Left cardiac atrium (tissue), 4 donors: ENCODE data around the gene CCDC40. TPM values are rescaled to one million over a fixed set of nuclear protein-coding genes. Genes with fewer than 3 reads are reported as not detected.
A peak's percentile ranks its signal among the peaks of the same experiment; 100 is the strongest.
"Not testable (repeated sequence)": the region's sequence is repeated elsewhere in the genome, so short reads cannot be mapped to it uniquely, and the experiment has no call there.

ENCODE experiments used
- ATAC-seq, 2 donors: fragments of 200-7000 bp; cut with Tn5 transposase; one replicate each; pipeline ENCODE4 v1.9.1; 2020; ENCODE audit warnings: mild to moderate bottlenecking in 2 of 2, moderate library complexity in 2 of 2
- DNase-seq: peaks from one replicate; pipeline ENCODE4 v3.0.0-alpha.2; 2020
- intact Hi-C, 2 donors: fragments of 100-400 bp; cut with DNase I; formaldehyde crosslinking; loops; one replicate each; pipeline versions ENCODE4 v1.14.1 to v1.15.1; 2022 to 2023
- total RNA-seq, 2 donors: library from RNA; stranded (reverse); fragmentation: NEBNext Ultra II Directional; extraction: Animal tissue kit (Norgen Biotek cat#: 25700); gene quantifications; one replicate each; pipeline ENCODE4 v1.2.1, GENCODE V29; 2021
- donor health status: DM: no; HTN: yes; CAD: no.
- donor health status: DM: no; HTN: yes; CAD: no; lungs with severe emphysema.
- donor health status: DM: yes; HTN: yes; CAD: no.
- donor health status: Dilated cardiomyopathy.

Gene CCDC40
- total RNA-seq, 2 donors from 2014 or later = 5.9 to 9.8 TPM

GRCh38 chr17:80065478-80066170 lies 29.2 kb downstream of the CCDC40 start:
- ATAC-seq (no peak), DNase-seq (no peak)
- intact Hi-C loops = no loop called here

GRCh38 chr17:80067393-80067986 lies 31.0 kb downstream of the CCDC40 start:
- DNase-seq = no peak
- intact Hi-C loops = no loop called here

DNA sequence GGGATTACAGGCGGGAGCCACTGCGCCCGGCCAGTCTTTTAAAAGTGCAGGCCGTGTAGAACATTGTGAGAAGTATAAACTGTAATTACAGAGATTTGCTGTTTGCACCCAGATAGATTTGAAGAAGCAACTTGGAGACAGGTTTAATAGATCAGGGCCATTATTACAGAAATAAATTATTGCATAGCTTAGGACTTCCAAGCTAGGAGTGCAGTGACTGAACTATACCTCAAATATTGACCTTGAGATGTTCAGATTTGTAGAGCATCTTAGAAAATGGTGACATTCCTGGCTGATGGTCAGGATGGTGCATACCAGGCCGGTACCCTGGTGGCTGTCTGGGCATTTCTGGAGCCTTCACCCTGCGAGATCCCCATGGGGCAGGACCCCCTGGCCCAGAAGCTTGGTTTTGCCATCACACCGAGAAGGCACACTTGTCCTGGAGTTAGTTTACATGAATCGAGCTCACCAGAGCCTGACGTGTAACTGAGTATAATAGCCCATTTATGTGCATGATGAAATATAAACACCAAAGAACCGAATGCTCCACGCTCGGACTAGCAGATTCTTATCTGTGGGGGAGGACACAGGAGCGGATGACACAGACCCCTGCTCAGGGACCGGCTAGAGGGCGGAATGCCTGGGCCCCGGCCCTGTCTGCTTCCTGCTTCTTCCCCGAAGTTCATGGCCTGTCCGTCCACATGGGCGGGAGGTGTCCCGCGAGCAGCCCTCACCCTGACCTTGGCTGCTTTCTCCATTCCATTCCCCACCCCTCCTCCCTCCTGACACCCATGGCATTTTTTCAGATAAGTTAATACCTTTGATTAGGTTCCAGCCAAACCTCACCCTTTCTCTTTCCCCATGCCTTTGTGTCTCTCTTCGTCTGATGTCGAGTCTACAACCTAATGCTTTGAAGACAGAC lies 32.1 kb downstream of the CCDC40 start:
- DNase-seq (peak; percentile 64), ATAC-seq (peak in 1 of 2 donors; percentile 44)
- intact Hi-C loops = no loop called here

More at GRCh38 chr17:80067393-80067986, 31.0 kb downstream of the CCDC40 start:
- no peak for ATAC-seq

DNA sequence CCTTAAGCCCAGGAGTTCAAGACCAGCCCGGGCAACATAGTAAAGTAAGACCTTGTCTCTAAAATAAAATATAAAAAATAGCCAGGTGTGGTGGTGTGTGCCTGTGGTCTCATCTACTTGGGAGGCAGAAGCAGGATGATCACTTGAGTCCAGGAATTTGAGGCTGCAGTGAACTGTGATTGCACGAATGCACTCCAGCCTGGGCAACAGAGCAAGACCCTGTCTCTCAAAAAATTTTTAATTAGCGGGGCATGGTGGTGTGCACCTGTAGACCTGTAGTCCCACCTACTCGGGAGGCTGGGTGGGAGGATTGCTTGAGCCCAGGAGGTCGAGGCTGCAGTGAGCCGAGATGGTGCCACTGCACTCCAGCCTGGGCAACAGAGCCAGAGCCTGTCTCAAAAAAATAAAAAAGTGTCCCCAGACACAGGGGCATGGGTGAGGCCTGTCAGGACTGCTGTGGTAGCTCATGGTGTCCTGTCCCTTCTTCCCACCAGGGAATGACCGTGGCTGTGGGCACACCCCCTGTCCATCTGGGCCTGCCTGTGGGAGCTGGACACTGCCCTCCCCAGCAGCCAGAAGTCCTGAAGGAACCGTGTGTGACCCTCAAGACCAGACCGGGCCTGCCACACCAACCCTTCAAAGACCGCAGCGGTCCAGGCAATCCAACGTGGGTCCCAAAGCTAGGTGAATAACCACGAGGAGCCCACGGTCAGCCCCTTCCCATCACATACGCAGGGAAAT lies 34.1 kb downstream of the CCDC40 start:
- DNase-seq (no peak), ATAC-seq (peak; percentile 24 to 41)
- intact Hi-C loops = no loop called here

GRCh38 chr17:80071116-80071841 lies 34.8 kb downstream of the CCDC40 start:
- ATAC-seq (peak; percentile 68 to 75), DNase-seq (peak; percentile 75)
- intact Hi-C loops = no loop called here

DNA sequence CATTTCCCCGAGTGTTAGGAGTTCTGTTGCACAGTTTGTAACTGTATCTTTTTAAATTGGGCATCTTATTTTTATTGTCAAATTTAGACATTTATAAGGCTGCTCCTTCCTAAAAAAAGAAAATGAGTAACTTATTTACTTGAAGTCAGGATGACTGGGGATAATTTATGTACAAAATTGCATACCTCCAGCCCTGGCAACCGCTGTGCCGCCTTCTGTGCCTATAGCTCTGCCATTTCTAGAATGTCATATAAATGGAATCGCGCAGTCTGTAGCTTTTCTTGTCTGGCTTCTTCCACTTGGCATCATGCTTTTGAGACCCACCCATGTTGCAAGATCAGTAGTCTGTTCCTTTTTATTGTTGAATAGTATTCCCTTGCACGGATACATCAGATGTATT lies 36.0 kb downstream of the CCDC40 start:
- ATAC-seq = no peak
- DNase-seq = no peak
- intact Hi-C loops = no loop called here

DNA sequence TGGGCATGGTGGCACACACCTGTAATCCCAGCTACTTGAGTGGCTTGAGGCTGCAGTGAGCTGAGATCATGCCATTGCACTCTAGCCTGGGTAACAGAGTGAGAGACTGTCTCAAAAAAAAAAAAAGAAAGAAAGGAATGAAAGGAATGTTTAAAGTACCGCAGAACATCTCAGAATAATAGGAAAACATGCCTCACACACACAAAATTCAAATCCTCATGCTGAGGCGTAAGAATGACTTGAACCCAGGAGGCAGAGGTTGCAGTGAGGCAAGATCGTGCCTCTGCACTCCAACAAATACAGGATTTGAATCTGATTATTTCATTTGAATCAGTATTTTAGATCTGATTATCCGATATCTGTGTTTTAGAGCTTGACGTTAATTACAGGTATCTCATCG lies 43.6 kb downstream of the CCDC40 start:
- intact Hi-C loops = loop anchor here in 1 of 2 donors (10.0 kb wide), 1 partner anchor 75 kb away; no protein-coding TSS in a partner anchor
- DNase-seq (no peak), ATAC-seq (no peak)

DNA sequence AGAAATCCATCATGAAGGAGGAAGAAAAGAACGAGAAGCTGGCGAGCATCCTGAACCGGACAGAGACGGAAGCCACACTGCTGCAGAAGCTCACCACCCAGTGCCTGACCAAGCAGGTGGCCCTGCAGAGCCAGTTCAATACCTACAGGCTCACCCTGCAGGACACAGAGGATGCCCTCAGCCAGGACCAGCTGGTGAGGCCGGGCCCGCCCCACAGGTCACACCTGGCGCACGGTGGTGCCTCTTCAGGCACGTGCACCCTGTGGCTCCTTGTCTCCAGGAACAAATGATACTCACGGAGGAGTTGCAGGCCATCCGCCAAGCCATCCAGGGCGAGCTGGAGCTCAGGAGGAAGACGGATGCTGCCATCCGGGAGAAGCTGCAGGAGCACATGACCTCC lies 45.2 kb downstream of the CCDC40 start:
- intact Hi-C loops = loop anchor here in 1 of 2 donors (10.0 kb wide), 1 partner anchor 77 kb away; no protein-coding TSS in a partner anchor
- DNase-seq = peak; percentile 10
- ATAC-seq = no peak

DNA sequence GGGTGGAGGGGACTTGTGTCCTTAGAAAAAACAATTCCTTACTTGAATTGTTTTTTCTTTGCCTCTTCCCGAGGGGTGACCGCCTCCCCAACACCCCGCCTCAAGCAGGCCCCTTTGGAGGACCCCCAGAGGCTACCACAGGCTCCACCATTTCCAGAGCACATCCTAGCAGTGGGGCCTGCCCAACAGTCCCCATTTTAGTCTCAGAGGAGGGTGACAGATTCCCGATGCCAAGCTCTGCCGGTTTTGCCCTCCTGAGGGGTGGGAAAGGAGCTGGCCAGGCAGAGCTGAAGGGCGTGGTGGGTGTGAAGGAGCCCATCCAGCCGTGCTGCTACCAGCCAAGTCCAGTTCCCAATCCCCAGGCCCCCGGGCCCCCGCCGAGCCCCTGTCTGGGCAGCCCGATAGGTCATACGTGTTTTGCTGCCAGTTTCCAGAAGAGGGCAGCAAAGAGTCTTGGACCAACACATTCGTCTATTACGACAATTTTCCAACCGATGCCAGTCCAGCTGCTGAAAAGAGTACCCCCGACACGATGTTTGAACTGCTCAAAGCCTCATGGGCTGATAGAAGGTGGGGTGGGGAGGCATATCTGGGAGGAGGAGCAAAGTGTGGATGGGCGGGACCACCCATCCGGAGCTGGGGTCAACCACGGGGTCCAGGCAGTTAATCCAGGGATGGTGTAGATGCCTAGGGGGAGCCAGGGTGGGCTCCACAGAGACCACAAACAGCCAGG lies 46.1 kb downstream of the CCDC40 start:
- DNase-seq = peak; percentile 68

GRCh38 chr17:80083136-80083661 lies 46.8 kb downstream of the CCDC40 start:
- DNase-seq = peak; percentile 18
- intact Hi-C loops = loop anchor here in 1 of 2 donors (10.0 kb wide), 1 partner anchor 78 kb away; no protein-coding TSS in a partner anchor
- peak in 1 of 2 donors; percentile 13 for ATAC-seq

More for the DNA sequence above, 46.1 kb downstream of the CCDC40 start:
- peak; percentile 57 to 61 for ATAC-seq
- intact Hi-C loops = loop anchor here in 1 of 2 donors (10.0 kb wide), 1 partner anchor 78 kb away; no protein-coding TSS in a partner anchor

- intact Hi-C loops = loop anchor here in 1 of 2 donors (10.0 kb wide), 1 partner anchor 80 kb away; no protein-coding TSS in a partner anchor
- ATAC-seq (no peak), DNase-seq (no peak)
Observed at GRCh38 chr17:80084773-80085172, 48.3 kb downstream of the CCDC40 start.

GRCh38 chr17:80086081-80086480 lies 49.6 kb downstream of the CCDC40 start:
- intact Hi-C loops = loop anchor here in 1 of 2 donors (10.0 kb wide), 1 partner anchor 81 kb away; no protein-coding TSS in a partner anchor
- peak; percentile 15 for DNase-seq
- no peak for ATAC-seq

DNA sequence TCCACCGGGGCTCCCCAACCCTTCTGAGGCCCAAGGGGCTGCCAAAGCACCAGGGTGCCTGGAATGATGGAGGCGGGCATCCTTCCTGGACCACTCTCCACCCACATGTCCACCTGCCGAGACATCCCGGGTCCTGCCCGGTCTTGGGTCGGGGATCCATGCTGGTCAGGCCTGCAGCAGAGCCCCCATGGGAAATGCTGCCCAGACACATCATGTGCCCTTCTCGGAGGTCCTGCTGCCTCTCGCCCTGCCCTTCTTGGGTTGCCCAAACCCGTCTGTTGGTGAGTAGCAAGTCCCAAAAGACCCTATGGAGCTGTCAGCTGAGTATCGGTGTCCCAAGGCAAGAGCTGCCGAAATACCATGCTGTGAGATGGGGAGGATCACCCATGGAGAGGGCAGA lies 50.2 kb downstream of the CCDC40 start:
- intact Hi-C loops = loop anchor here in 1 of 2 donors (10.0 kb wide), 1 partner anchor 82 kb away; no protein-coding TSS in a partner anchor
- DNase-seq (peak; percentile 10), ATAC-seq (no peak)

- peak; percentile 12 for DNase-seq
- no peak for ATAC-seq
- intact Hi-C loops = loop anchor here in 1 of 2 donors (10.0 kb wide), 1 partner anchor 83 kb away; no protein-coding TSS in a partner anchor
Observed at GRCh38 chr17:80087346-80088265, 51.2 kb downstream of the CCDC40 start.

DNA sequence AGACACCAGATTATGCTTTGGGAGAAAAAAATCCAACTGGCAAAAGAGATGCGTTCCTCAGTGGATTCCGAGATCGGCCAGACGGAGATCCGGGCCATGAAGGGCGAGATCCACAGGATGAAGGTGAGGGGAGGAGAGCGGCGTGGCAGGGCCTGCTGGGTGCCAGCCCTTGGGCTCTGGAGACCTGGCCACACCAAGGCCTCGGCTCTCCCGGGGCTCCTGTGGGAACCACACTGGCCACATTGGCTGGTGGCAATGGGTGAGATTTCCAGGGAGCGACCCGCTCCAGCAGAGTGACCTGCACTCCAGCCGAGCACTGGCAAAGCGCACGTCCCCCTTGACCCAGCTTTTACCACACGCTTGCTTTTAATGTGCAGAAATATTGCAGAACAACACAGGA lies 53.3 kb downstream of the CCDC40 start:
- peak; percentile 20 for DNase-seq
- no peak for ATAC-seq
- intact Hi-C loops = loop anchor here in 1 of 2 donors (10.0 kb wide), 1 partner anchor 85 kb away; no protein-coding TSS in a partner anchor

- DNase-seq, ATAC-seq, intact Hi-C loops: not testable (repeated sequence)
Observed at GRCh38 chr17:80090164-80090563, 53.7 kb downstream of the CCDC40 start.
